GM12891 (cell line): ENCODE data around the gene GRAMD1B.

Experiments
- PAX5 ChIP-seq: IDR thresholded peaks from 2 replicates; pipeline ENCODE4 v1.6.1; 2011; ENCODE audit warnings: low read length, moderate library complexity, mild to moderate bottlenecking; ENCODE audit not compliant: insufficient read depth, severe bottlenecking
- POLR2A ChIP-seq: IDR thresholded peaks from 2 replicates; pipeline ENCODE4 v1.6.1; 2011; ENCODE audit warnings: low read depth, low read length, control low read depth
- POLR2AphosphoS5 ChIP-seq: IDR thresholded peaks from 2 replicates; pipeline ENCODE4 v1.6.1; 2011; ENCODE audit warnings: low read depth, low read length, control low read depth

DNA sequence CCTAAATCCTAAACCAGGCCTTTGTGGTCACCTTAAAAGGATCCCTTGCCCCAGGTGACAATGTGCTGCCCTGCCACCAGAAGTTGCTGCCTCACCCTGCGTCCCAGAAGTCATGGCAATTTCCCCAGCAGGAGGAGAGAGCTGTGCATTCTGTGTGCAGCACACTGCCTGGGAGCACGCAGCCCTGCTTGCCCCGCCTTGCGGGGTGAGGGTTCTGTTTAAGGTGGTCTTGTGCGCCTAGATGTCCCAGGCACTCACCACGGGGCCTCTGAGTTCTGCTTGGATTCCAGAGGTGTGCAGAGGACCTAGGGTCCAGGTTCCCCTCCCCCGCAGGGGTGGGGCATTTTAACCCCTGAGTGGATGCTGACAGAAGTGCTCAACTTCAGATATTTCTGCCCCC lies 95.0 kb downstream of the GRAMD1B start:
- TF ChIP-seq PAX5 = no peak
- TF ChIP-seq POLR2A = no peak
- TF ChIP-seq POLR2AphosphoS5 = no peak
